Measurements from ENCODE around the gene SLC30A10. TPM values are rescaled to one million over a fixed set of nuclear protein-coding genes. Genes with fewer than 3 reads are reported as not detected.
"Not testable (repeated sequence)": the region's sequence is repeated elsewhere in the genome, so short reads cannot be mapped to it uniquely, and the experiment has no call there.

Gene SLC30A10
- total RNA-seq, 1 donor from 2014 or later: not detected

DNA sequence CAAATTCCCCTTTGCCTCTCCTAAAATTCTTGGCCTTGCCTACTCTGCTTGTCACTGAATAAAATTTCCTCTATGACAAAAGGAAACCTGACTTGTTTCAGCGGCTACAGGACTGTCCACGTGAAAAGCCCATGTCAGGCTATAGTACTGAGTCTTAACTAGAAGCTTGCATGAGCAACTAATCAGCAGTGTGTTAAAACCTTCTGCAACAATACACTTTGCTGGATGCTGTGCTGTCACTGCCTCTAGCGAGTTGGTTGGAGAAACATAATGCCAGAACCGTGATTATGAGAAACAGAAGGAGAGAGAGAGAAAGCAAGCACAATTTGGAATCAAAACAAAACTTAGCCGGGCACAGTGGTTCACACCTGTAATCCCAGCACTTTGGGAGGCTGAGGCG is 25.7 kb upstream of the SLC30A10 start:
- TF ChIP-seq, protein P1, sequence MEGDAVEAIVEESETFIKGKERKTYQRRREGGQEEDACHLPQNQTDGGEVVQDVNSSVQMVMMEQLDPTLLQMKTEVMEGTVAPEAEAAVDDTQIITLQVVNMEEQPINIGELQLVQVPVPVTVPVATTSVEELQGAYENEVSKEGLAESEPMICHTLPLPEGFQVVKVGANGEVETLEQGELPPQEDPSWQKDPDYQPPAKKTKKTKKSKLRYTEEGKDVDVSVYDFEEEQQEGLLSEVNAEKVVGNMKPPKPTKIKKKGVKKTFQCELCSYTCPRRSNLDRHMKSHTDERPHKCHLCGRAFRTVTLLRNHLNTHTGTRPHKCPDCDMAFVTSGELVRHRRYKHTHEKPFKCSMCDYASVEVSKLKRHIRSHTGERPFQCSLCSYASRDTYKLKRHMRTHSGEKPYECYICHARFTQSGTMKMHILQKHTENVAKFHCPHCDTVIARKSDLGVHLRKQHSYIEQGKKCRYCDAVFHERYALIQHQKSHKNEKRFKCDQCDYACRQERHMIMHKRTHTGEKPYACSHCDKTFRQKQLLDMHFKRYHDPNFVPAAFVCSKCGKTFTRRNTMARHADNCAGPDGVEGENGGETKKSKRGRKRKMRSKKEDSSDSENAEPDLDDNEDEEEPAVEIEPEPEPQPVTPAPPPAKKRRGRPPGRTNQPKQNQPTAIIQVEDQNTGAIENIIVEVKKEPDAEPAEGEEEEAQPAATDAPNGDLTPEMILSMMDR (IDR thresholded peaks at IDR 0.05; ENCODE audit: insufficient read depth, low read length, poor library complexity, severe bottlenecking): no peak
- Histone ChIP-seq H3K4me3 (ENCODE audit: low read depth, low read length) (no peak overlapping the region), H3K36me3 (ENCODE audit: control insufficient read depth, insufficient read depth, low read length) (no peaks in the 10 kb centered on the region), H3K27me3 (ENCODE audit: control insufficient read depth, insufficient read depth, low read length) (no peaks in the 10 kb centered on the region)
- no peak for DNase-seq (ENCODE audit: low read depth)

DNA sequence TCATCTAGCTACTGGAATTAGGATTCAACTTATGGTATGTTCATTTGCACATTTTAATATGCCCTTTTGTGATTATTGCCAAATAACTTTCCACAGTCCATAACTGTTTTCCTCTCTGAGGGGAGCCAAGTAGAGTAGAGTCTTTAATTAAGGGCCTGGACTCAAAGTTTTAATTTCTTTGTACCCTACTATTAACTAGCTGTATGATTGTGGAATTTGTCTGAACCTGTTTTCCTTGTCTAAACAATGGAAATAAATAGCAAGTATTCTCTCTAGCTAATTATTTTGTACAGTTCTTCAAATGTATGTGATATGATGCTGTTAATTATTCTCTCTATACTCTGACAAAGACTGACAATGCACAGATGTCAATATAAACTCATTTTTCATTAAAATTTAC is 24.0 kb upstream of the SLC30A10 start:
- no peak for DNase-seq (ENCODE audit: low read depth)
- TF ChIP-seq, protein P1 (IDR thresholded peaks at IDR 0.05; ENCODE audit: insufficient read depth, low read length, poor library complexity, severe bottlenecking): no peak
- no peaks in the 10 kb centered on the region for H3K27me3 ChIP-seq (ENCODE audit: control insufficient read depth, insufficient read depth, low read length)
- H3K4me3 ChIP-seq (ENCODE audit: low read depth, low read length): no peak overlapping the region
- no peaks in the 10 kb centered on the region for H3K36me3 ChIP-seq (ENCODE audit: control insufficient read depth, insufficient read depth, low read length)

DNA sequence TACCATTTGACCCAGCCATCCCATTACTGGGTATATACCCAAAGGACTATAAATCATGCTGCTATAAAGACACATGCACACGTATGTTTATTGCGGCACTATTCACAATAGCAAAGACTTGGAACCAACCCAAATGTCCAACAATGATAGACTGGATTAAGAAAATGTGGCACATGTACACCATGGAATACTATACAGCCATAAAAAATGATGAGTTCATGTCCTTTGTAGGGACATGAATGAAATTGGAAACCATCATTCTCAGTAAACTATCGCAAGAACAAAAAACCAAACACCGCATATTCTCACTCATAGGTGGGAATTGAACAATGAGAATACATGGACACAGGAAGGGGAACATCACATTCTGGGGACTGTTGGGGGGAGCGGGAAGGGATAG is 20.9 kb upstream of the SLC30A10 start:
- DNase-seq (ENCODE audit: low read depth); H3K36me3 ChIP-seq (ENCODE audit: control insufficient read depth, insufficient read depth, low read length); H3K4me3 ChIP-seq (ENCODE audit: low read depth, low read length); H3K27me3 ChIP-seq (ENCODE audit: control insufficient read depth, insufficient read depth, low read length): not testable (repeated sequence)

DNA sequence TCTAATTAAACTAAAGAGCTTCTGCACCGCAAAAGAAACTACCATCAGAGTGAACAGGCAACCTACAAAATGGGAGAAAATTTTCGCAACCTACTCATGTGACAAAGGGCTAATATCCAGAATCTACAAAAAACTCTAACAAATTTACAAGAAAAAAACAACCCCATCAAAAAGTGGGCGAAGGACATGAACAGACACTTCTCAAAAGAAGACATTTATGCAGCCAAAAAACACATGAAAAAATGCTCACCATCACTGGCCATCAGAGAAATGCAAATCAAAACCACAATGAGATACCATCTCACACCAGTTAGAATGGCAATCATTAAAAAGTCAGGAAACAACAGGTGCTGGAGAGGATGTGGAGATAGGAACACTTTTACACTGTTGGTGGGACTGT is 20.4 kb upstream of the SLC30A10 start:
- DNase-seq (ENCODE audit: low read depth); H3K27me3 ChIP-seq (ENCODE audit: control insufficient read depth, insufficient read depth, low read length); H3K36me3 ChIP-seq (ENCODE audit: control insufficient read depth, insufficient read depth, low read length); H3K4me3 ChIP-seq (ENCODE audit: low read depth, low read length): not testable (repeated sequence)

DNA sequence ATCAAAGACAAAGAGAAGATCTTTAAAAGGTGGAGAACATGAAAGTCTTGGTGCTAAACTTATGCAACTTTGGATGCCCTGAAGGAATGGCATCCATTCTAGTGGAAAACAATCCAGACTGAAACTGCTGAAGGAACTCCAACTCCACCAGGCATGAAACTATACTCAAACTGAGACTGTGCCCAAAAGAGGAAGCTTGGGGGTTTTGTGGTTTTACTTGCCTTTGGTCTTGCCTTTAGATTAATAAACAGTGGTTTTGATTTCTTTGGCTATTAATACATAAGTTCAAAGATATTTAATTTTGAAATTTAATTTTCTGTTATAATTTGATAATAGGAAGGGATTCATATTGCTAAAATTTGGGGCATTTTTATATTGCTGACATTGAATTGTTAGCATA is 17.4 kb upstream of the SLC30A10 start:
- H3K27me3 ChIP-seq (ENCODE audit: control insufficient read depth, insufficient read depth, low read length): no peaks in the 10 kb centered on the region
- TF ChIP-seq, protein P1 (IDR thresholded peaks at IDR 0.05; ENCODE audit: insufficient read depth, low read length, poor library complexity, severe bottlenecking): no peak
- DNase-seq (ENCODE audit: low read depth): no peak
- no peaks in the 10 kb centered on the region for H3K36me3 ChIP-seq (ENCODE audit: control insufficient read depth, insufficient read depth, low read length)
- H3K4me3 ChIP-seq (ENCODE audit: low read depth, low read length): no peak overlapping the region

DNA sequence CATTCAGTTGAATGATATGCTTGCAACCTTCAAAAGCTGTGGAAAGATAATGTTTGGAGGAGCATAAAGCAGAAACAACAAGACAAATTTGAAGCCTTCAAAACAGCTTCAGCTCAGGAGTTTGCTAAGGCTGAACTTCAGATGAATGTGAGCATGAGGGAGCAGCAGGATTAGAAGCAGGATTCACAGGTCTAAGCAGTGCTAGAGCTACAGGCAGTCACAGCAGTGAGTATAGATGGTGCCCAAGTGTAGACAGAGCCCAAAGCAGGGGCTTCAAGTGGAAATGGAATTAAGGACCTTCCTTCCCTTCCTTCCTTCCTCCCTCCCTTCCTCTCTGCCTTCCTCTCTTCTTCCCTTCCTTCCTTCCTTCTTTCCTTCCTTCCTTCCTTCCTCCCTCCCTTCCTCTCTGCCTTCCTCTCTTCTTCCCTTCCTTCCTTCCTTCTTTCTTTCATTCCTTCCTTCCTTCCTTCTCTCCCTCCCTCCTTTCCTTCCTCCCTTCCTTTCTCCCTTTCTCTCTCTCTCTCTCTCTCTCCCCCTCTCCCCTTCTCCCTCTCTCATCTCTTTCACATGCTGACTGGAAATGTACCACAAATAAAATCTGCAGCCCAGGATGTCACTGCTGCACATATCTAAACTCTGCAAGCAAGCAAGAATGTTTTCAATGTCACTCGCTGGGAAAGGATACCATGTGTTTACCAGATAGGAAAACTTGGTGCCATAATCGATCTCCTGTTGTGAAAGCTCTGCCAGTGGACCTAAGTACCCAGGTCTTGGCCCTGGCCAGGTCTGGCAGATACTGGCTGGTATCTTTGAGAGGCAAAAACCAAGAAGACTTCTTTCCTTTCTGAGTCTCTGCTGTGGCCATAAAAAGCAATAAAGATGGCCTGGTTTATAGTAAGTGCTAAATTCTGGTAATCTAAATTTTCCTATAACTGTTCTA is 13.1 kb upstream of the SLC30A10 start:
- Histone ChIP-seq H3K4me3 (ENCODE audit: low read depth, low read length) (no peak overlapping the region), H3K27me3 (ENCODE audit: control insufficient read depth, insufficient read depth, low read length) (no peaks in the 10 kb centered on the region), H3K36me3 (ENCODE audit: control insufficient read depth, insufficient read depth, low read length) (no peaks in the 10 kb centered on the region)
- TF ChIP-seq, protein P1 (IDR thresholded peaks at IDR 0.05; ENCODE audit: insufficient read depth, low read length, poor library complexity, severe bottlenecking): no peak
- DNase-seq (ENCODE audit: low read depth): no peak

DNA sequence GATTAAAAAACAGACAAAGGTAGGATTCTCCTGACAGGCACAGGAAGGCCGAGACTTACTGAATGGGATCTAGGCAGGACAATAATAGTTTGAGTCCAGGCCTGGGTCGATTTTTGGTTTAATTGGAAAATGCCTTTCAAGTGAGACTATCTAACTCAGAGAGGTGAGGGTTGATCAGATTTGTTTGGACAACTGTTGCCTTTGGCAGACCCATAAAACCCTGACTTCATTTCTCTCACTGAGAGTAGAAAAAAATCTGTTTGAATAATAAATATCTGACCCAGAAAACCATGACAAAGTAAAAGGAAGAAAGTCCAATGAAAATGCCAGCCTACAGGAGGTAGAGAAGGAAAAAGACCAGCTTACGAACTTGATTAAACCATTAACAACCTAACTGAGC is 12.3 kb upstream of the SLC30A10 start:
- TF ChIP-seq, protein P1 (IDR thresholded peaks at IDR 0.05; ENCODE audit: insufficient read depth, low read length, poor library complexity, severe bottlenecking): no peak
- Histone ChIP-seq H3K36me3 (ENCODE audit: control insufficient read depth, insufficient read depth, low read length) (no peaks in the 10 kb centered on the region), H3K4me3 (ENCODE audit: low read depth, low read length) (no peak overlapping the region), H3K27me3 (ENCODE audit: control insufficient read depth, insufficient read depth, low read length) (no peaks in the 10 kb centered on the region)
- no peak for DNase-seq (ENCODE audit: low read depth)
